Measurements from ENCODE around the gene CHKB. TPM values are rescaled to one million over a fixed set of nuclear protein-coding genes. Genes with fewer than 3 reads are reported as not detected.

CHKB gene
- total and polyA plus RNA-seq, 2 of the 8 experiments (the other 6 are each of a cell fraction or from before 2014, with no cell fraction given): 27.9 to 42.2 TPM

DNA sequence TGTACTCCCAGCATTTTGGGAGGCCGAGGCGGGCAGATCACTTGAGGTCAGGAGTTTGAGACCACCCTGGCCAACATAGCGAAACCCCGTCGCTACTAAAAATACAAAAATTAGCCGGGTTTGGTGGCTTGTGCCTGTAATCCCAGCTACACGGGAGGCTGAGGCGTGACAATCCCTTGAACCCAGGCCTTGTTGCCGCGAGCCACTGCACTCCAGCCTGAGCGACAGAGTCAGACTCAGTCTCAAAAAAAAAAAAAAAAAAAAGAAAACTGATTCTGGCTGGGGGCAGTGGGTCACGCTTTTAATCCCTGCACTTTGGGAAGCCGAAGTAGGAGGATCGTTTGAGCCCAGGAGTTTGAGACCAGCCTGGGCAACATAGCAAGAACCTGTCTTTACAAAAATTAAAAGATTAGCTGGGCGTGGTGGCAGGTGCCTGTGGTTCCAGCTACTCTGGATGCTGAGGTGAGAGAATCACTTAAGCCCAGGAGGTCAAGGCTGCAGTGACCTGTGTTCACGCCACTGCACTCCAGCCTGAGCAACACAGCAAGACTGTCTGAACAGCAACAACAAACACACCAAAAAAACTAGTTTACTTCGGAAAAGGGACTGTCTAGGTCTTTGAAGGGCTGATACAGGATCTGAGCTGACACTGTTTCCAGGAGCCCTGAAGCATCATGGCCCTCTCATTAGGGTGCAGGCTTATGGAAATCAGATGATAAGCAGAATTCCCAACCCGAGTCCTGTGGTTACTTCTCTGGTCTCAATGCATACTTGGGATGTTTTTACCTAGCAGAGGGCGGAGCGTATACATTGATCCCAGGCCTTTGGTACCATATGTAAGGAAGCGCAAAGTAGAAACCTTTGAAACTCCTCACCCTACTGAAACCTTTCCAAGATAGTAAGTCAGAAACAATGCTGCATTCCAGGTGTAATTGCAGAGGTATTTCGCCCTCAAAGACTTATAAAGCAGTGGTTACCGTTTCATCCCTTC is 1.8 kb upstream of the CHKB start (continued):
- TF ChIP-seq RAD21 (IDR thresholded peaks at IDR 0.05 in 1 of 2, conservative IDR thresholded peaks at IDR 0.05 in 1 of 2; ENCODE audit: low read depth in 2 of 2, low read length in 2 of 2) (no peak), SUZ12 (IDR thresholded peaks at IDR 0.05; ENCODE audit: low read length) (no peak), SIN3A (conservative IDR thresholded peaks at IDR 0.05 in 1 of 2, IDR thresholded peaks at IDR 0.05 in 1 of 2; ENCODE audit: low read depth in 1 of 2, low read length in 2 of 2) (no peak), RBBP5 (IDR thresholded peaks at IDR 0.05; ENCODE audit: borderline replicate concordance, low read depth, low read length) (no peak), BCL11A (IDR thresholded peaks at IDR 0.05; ENCODE audit: low read depth in 2 of 2, low read length in 2 of 2) (no peak), PHF8 (conservative IDR thresholded peaks at IDR 0.05; ENCODE audit: low read depth, low read length) (no peak), BRCA1 (IDR thresholded peaks at IDR 0.05; ENCODE audit: low read depth, low read length) (no peak), ZNF274 (IDR thresholded peaks at IDR 0.05; ENCODE audit: borderline replicate concordance, extremely low read depth, low read length) (no peak)
- TF ChIP-seq, protein P1, sequence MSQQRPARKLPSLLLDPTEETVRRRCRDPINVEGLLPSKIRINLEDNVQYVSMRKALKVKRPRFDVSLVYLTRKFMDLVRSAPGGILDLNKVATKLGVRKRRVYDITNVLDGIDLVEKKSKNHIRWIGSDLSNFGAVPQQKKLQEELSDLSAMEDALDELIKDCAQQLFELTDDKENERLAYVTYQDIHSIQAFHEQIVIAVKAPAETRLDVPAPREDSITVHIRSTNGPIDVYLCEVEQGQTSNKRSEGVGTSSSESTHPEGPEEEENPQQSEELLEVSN (IDR thresholded peaks at IDR 0.05): no peak
